ENCODE data around the gene MST1. TPM values are rescaled to one million over a fixed set of nuclear protein-coding genes. Genes with fewer than 3 reads are reported as not detected.
"Not testable (repeated sequence)": the region's sequence is repeated elsewhere in the genome, so short reads cannot be mapped to it uniquely, and the experiment has no call there.

The MST1 gene
- total RNA-seq, 1 experiment from 2014 or later, result 3.3 TPM

GRCh38 chr3:49699281-49699979 is 10.2 kb upstream of the MST1 start:
- Histone ChIP-seq H3K27me3 (no peaks in the 10 kb centered on the region), H3K36me3 (no peaks in the 10 kb centered on the region; the same call in 1 of the 2 replicates), H3K4me3 (no peak overlapping the region), H3K9me3 (replicated peaks) (no peaks in the 10 kb centered on the region), H3K4me1 (no peaks in the 10 kb centered on the region), H3K27ac (no peak overlapping the region)
- DNase-seq, result no peak

GRCh38 chr3:49695350-49696015 is 6.2 kb upstream of the MST1 start:
- H3K4me3 ChIP-seq; H3K9me3 ChIP-seq (replicated peaks); H3K36me3 ChIP-seq; DNase-seq; H3K27ac ChIP-seq; H3K4me1 ChIP-seq; H3K27me3 ChIP-seq: not testable (repeated sequence)

- not testable (repeated sequence) for H3K27ac ChIP-seq; H3K27me3 ChIP-seq; H3K36me3 ChIP-seq; H3K4me3 ChIP-seq; H3K4me1 ChIP-seq; H3K9me3 ChIP-seq (replicated peaks)
- DNase-seq, result peak; percentile 54 to 66
These were observed 5.3 kb upstream of the MST1 start for GRCh38 chr3:49694409-49695070.

DNA sequence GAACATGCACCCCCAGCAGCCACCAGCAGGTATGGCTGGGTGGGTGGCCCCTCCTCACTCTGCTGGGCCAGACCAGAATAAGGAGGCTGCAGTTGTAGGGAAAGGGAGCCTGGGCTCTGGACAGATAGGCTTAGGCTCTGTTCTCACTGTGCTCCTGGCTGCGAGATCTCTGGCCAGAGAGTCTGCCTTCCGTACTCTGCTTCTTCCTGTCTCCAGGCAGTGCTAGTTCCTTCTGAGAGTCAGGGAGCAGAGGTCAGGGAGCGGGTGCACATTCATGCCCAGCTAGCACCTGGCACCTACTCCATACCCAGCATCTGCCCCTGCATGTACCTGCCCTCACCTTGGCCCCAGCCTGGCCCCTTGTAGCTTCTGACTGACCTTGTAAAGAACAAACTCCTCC is 2.2 kb upstream of the MST1 start:
- not testable (repeated sequence) for DNase-seq; H3K4me1 ChIP-seq; H3K9me3 ChIP-seq (replicated peaks); H3K27ac ChIP-seq; H3K4me3 ChIP-seq; H3K27me3 ChIP-seq; H3K36me3 ChIP-seq

- H3K4me3 ChIP-seq; H3K9me3 ChIP-seq (replicated peaks); H3K27ac ChIP-seq; H3K4me1 ChIP-seq; DNase-seq; H3K36me3 ChIP-seq; H3K27me3 ChIP-seq: not testable (repeated sequence)
These were observed 1.6 kb upstream of the MST1 start for GRCh38 chr3:49690856-49691255.

- not testable (repeated sequence) for H3K4me1 ChIP-seq; DNase-seq; H3K9me3 ChIP-seq (replicated peaks); H3K36me3 ChIP-seq; H3K27me3 ChIP-seq
- H3K4me3 ChIP-seq, result peak overlapping the region; percentile 99
- peak overlapping the region; percentile 37; the same call in 1 of the 2 replicates for H3K27ac ChIP-seq
These were observed 792 bp upstream of the MST1 start for GRCh38 chr3:49689908-49690624.

DNA sequence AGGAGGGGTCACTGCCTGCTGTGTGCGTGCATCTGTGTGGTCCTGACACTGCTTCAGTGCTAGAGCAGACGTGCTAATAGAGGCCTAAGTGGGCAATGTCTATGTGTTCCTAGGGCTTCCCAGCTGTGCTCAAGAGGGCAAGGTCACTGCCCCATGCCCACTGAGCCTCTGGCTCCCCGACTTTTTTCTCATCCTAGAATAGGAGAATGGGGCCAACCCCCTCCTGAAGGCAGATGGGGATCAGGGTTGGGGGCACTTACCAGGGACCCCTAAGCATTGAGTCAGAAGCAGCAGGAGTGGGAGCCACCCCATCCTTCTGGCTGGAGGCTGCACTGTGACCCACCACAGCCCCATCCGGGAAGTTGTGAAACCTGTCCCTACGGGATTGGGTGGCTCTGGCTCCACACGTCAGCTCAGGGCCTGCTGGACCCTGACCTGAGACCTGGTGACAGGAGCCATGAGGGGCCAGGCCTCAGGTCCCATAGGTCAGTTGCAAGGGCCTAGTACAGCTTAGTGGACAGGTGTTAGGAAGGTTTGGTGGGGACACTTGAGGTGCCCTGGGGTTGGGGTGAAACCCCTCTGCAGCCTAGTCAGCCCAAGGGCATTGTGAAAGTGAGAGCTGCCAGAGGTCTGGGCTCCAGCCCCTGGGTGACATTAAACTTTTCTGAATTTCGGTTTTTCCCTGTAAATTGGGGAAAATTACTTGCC is 782 bp downstream of the MST1 start:
- not testable (repeated sequence) for H3K36me3 ChIP-seq; DNase-seq; H3K9me3 ChIP-seq (replicated peaks); H3K27me3 ChIP-seq; H3K27ac ChIP-seq; H3K4me1 ChIP-seq
- peak overlapping the region; percentile 99 for H3K4me3 ChIP-seq

GRCh38 chr3:49687424-49687795 is 1.9 kb downstream of the MST1 start:
- H3K9me3 ChIP-seq (replicated peaks); H3K27ac ChIP-seq; H3K4me1 ChIP-seq; DNase-seq; H3K36me3 ChIP-seq; H3K4me3 ChIP-seq; H3K27me3 ChIP-seq: not testable (repeated sequence)

GRCh38 chr3:49686769-49687423 is 2.4 kb downstream of the MST1 start:
- not testable (repeated sequence) for H3K4me3 ChIP-seq; H3K27me3 ChIP-seq; H3K9me3 ChIP-seq (replicated peaks); H3K27ac ChIP-seq; H3K36me3 ChIP-seq; DNase-seq; H3K4me1 ChIP-seq

GRCh38 chr3:49686346-49686745 is 2.9 kb downstream of the MST1 start:
- H3K4me3 ChIP-seq; H3K27me3 ChIP-seq; H3K36me3 ChIP-seq; DNase-seq; H3K27ac ChIP-seq; H3K4me1 ChIP-seq; H3K9me3 ChIP-seq (replicated peaks): not testable (repeated sequence)

GRCh38 chr3:49685846-49686245 is 3.4 kb downstream of the MST1 start:
- not testable (repeated sequence) for H3K27me3 ChIP-seq; H3K27ac ChIP-seq; H3K36me3 ChIP-seq; H3K4me1 ChIP-seq; H3K9me3 ChIP-seq (replicated peaks); H3K4me3 ChIP-seq; DNase-seq

- H3K27ac ChIP-seq; H3K4me3 ChIP-seq; H3K27me3 ChIP-seq; H3K9me3 ChIP-seq (replicated peaks); DNase-seq; H3K4me1 ChIP-seq; H3K36me3 ChIP-seq: not testable (repeated sequence)
These were observed 4.2 kb downstream of the MST1 start for GRCh38 chr3:49685103-49685502.

GRCh38 chr3:49684453-49684852 is 4.8 kb downstream of the MST1 start:
- H3K4me3 ChIP-seq; H3K27me3 ChIP-seq; H3K9me3 ChIP-seq (replicated peaks); H3K27ac ChIP-seq; H3K4me1 ChIP-seq; DNase-seq; H3K36me3 ChIP-seq: not testable (repeated sequence)

GRCh38 chr3:49683162-49683561 is 6.1 kb downstream of the MST1 start:
- DNase-seq, result no peak
- Histone ChIP-seq H3K4me3 (no peak overlapping the region), H3K27ac (no peak overlapping the region), H3K27me3 (no peaks in the 10 kb centered on the region), H3K4me1 (no peaks in the 10 kb centered on the region), H3K9me3 (replicated peaks) (no peaks in the 10 kb centered on the region), H3K36me3 (no peaks in the 10 kb centered on the region; the same call in none of the 2 replicates)

Measured in SJCRH30 (cell line).